ENCODE data around the gene LPIN1. TPM values are rescaled to one million over a fixed set of nuclear protein-coding genes. Genes with fewer than 3 reads are reported as not detected.
"Not testable (repeated sequence)": the region's sequence is repeated elsewhere in the genome, so short reads cannot be mapped to it uniquely, and the experiment has no call there.

Gene LPIN1
- total and polyA plus RNA-seq, 10 donors: 12.3 to 55.7 (median 34.8) TPM

DNA sequence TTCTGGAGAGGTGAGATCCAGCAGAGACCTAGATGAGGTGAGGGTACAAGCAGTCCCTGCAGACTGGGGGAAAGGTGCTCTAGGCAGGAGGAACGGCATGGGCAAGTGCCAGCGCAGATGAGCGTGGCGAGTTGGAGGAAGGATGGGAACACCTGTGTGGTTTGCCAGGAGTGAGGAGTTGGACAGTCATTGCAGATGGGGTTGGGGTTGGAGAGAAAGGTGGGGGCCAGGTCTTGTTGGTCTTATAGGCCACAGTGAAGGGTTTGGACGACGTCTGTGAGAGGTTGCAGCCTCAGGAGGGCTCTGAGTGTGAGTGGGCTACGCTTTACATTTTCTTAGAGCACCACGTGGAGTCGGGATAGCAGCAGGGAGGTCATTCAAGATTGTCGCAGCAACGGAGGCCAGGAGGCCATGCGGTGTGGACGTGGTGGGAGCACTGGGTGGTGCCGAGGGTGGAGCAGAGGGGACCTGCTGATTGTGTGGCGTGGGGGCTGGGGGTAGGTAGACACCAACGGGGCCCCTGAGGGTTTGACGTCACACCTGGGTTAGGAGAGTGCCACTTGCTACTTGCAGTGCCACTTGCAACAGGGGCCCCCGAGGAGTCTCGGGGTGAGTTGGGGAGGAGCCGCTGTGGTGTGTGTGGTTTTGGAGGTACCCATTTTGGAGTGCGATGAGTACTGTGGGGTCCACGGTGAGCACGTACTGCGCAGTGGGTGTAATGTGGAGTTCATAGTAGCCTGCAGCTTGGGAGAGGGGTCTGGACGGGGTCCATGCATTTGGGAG lies 66.2 kb downstream of the LPIN1 start:
- H3K4me3 ChIP-seq: no peak overlapping the region
- H3K36me3 ChIP-seq: peaks cover 2 to 98% (median 43%) of the 10 kb centered on the region in 6 donors
- no peaks in the 10 kb centered on the region for H3K9me3 ChIP-seq
- intact Hi-C loops (cut with DNase I; ENCODE audit: low total_unique reads): no loop called here
- H3K27ac ChIP-seq: no peak overlapping the region
- H3K4me1 ChIP-seq: peaks cover 0 to 2% (median 0%) of the 10 kb centered on the region in 6 donors
- no peaks in the 10 kb centered on the region for H3K27me3 ChIP-seq (replicated peaks in 1 of 7)
- DNase-seq: no peak
- TF ChIP-seq POLR2A (IDR thresholded peaks at IDR 0.05) (no peak), POLR2AphosphoS5 (IDR thresholded peaks at IDR 0.05) (no peak)
- TF ChIP-seq, protein P1, sequence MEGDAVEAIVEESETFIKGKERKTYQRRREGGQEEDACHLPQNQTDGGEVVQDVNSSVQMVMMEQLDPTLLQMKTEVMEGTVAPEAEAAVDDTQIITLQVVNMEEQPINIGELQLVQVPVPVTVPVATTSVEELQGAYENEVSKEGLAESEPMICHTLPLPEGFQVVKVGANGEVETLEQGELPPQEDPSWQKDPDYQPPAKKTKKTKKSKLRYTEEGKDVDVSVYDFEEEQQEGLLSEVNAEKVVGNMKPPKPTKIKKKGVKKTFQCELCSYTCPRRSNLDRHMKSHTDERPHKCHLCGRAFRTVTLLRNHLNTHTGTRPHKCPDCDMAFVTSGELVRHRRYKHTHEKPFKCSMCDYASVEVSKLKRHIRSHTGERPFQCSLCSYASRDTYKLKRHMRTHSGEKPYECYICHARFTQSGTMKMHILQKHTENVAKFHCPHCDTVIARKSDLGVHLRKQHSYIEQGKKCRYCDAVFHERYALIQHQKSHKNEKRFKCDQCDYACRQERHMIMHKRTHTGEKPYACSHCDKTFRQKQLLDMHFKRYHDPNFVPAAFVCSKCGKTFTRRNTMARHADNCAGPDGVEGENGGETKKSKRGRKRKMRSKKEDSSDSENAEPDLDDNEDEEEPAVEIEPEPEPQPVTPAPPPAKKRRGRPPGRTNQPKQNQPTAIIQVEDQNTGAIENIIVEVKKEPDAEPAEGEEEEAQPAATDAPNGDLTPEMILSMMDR (IDR thresholded peaks at IDR 0.05 in 8 of 11, conservative IDR thresholded peaks at IDR 0.05 in 3 of 11): no peak
- WGBS, 5 donors: 94 to 96% (median 95%) methylated on average over 25 of the region's 25 CpGs

DNA sequence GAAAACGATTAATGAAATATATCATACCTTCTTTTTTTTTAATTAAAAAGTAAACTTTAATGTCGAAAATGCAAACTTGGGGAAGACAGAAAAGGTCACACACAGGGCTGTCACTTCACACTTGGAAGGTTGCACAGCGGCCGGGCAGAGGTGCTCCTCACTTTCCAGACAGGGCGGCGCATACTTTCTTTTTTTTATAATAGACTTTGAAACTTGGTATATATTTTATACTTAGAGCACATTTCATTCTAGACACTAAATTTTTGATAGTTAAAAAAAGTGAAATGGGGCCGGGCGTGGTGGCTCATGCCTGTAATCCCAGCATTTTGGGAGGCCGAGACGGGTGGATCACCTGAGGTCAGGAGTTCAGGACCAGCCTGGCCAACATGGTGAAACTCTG lies 66.9 kb downstream of the LPIN1 start:
- H3K4me3 ChIP-seq; H3K4me1 ChIP-seq; intact Hi-C loops (cut with DNase I; ENCODE audit: low total_unique reads); H3K27ac ChIP-seq; DNase-seq; H3K27me3 ChIP-seq (replicated peaks in 1 of 7); H3K9me3 ChIP-seq: not testable (repeated sequence)
- WGBS, 5 donors: 96 to 99% (median 98%) methylated on average over 10 of the region's 10 CpGs
- H3K36me3 ChIP-seq: peaks cover 2 to 96% (median 40%) of the 10 kb centered on the region in 6 donors

DNA sequence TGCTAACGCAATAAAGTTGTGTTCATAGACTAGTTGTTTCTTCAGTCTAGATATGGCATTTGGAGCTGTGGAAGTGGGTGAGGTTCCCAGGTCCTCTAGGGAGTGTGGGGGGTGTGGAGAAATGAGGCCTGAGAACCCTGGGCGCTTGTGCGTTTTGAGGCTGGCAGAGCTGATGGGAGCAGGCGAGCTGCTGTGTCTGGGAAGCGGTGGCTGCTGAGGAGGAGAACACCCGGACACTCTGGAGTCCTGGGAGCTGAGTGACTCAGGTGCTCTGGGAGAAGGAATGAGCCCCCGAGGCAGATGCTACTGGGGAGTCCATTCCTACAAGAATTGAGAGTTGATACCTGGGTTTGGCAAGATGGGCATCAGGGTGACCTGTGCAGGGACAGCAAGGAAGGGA lies 67.5 kb downstream of the LPIN1 start:
- intact Hi-C loops (cut with DNase I; ENCODE audit: low total_unique reads): no loop called here
- no peaks in the 10 kb centered on the region for H3K27me3 ChIP-seq (replicated peaks in 1 of 7)
- 92 to 97% (median 97%) methylated on average over 7 of the region's 7 CpGs for WGBS, 5 donors
- H3K4me1 ChIP-seq: no peaks in the 10 kb centered on the region
- no peak overlapping the region for H3K27ac ChIP-seq
- no peaks in the 10 kb centered on the region for H3K9me3 ChIP-seq
- TF ChIP-seq POLR2AphosphoS5 (IDR thresholded peaks at IDR 0.05) (no peak), POLR2A (IDR thresholded peaks at IDR 0.05) (no peak)
- TF ChIP-seq, protein P1 (IDR thresholded peaks at IDR 0.05 in 8 of 11, conservative IDR thresholded peaks at IDR 0.05 in 3 of 11): no peak
- no peak overlapping the region for H3K4me3 ChIP-seq
- H3K36me3 ChIP-seq: peaks cover 2 to 97% (median 39%) of the 10 kb centered on the region in 6 donors
- DNase-seq: no peak

DNA sequence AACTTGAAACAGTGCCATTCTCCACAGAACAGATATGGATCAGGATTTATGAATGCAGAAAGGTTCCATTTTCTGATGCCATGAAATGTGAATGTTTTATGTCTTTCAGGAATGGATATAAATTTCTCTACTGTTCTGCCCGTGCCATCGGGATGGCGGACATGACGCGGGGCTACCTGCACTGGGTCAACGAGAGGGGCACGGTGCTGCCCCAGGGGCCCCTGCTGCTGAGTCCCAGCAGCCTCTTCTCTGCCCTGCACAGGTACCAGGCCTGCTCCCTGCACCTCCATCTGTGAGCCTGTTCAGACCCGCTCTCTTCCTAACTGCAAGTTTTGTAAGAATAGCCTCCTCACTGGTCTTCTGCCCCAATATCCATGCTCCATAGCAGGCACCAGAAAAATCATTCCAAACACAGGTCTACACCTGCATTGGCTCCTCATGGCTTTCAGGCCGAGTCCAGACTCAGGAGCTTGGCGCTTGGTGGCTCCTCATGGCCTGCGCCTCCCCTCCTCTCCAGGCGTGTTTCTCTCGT lies 68.6 kb downstream of the LPIN1 start:
- no peak overlapping the region for H3K27ac ChIP-seq
- 96 to 98% (median 96%) methylated on average over 13 of the region's 13 CpGs for WGBS, 5 donors
- no peaks in the 10 kb centered on the region for H3K27me3 ChIP-seq (replicated peaks in 1 of 7)
- H3K9me3 ChIP-seq: no peaks in the 10 kb centered on the region
- intact Hi-C loops (cut with DNase I; ENCODE audit: low total_unique reads): no loop called here
- H3K4me3 ChIP-seq: no peak overlapping the region
- peaks cover 2 to 97% (median 47%) of the 10 kb centered on the region in 6 donors for H3K36me3 ChIP-seq
- DNase-seq: no peak
- TF ChIP-seq POLR2A (IDR thresholded peaks at IDR 0.05) (no peak), POLR2AphosphoS5 (IDR thresholded peaks at IDR 0.05) (no peak)
- TF ChIP-seq, protein P1 (IDR thresholded peaks at IDR 0.05 in 8 of 11, conservative IDR thresholded peaks at IDR 0.05 in 3 of 11): no peak
- no peaks in the 10 kb centered on the region for H3K4me1 ChIP-seq

DNA sequence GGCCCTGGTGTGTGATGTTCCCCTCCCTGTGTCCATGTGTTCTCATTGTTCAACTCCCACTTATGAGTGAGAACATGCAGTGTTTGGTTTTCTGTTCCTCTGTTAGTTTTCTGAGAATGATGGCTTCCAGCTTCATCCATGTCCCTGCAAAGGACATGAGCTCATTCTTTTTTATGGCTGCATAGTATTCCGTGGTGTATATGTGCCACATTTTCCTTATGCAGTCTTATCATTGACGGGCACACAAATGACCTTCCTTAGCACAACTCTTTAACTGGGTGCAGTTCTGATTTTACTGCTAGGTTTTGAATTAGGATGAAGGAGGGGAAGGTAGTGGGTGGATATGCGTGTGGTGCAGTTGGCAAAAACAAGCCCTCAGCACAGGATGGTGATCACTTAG lies 70.5 kb downstream of the LPIN1 start:
- H3K36me3 ChIP-seq: peaks cover 2 to 97% (median 58%) of the 10 kb centered on the region in 6 donors
- not testable (repeated sequence) for H3K4me3 ChIP-seq

More for the DNA sequence above, 70.5 kb downstream of the LPIN1 start:
- H3K4me1 ChIP-seq; H3K9me3 ChIP-seq; H3K27ac ChIP-seq; H3K27me3 ChIP-seq (replicated peaks in 1 of 7); intact Hi-C loops (cut with DNase I; ENCODE audit: low total_unique reads); DNase-seq: not testable (repeated sequence)
- 94 to 98% (median 97%) methylated on average over 3 of the region's 3 CpGs for WGBS, 5 donors
